Naive thymus-derived CD4-positive, alpha-beta T cell (primary cell): ENCODE measurements around the gene CCDC194. TPM values are rescaled to one million over a fixed set of nuclear protein-coding genes. Genes with fewer than 3 reads are reported as not detected.

ENCODE experiments used
- ATAC-seq: fragments of 150-1000 bp; cut with Tn5 transposase; 2 replicates; pipeline ENCODE4 v1.10.0; 2021; ENCODE audit warnings: mild to moderate bottlenecking, moderate library complexity
- CTCF ChIA-PET: fragments of 350-600 bp; sonication (Branson Sonifier 250); formaldehyde crosslinking; loops from one replicate; lab custom pipeline; 2021; ENCODE audit warnings: antibody characterized with exemption; lab: Charles Lee
- POLR2A ChIA-PET: fragments of 350-600 bp; sonication (Branson Sonifier 250); formaldehyde crosslinking; loops from one replicate; lab custom pipeline; 2021; ENCODE audit warnings: antibody characterized with exemption, inconsistent platforms; lab: Charles Lee
- DNase-seq, 9 donors: peaks; one replicate each; pipeline versions ENCODE4 v3.0.0 to v3.0.0-alpha.2; 2020 to 2022; ENCODE audit warnings: mixed read lengths in 1 of 9
- H3K27ac ChIP-seq: one replicate; pipeline ENCODE4 v1.7.0; 2013; ENCODE audit warnings: mild to moderate bottlenecking, low read depth, low read length, moderate library complexity
- H3K27me3 ChIP-seq, 2 donors: one replicate each; pipeline ENCODE4 v1.7.0; 2013; ENCODE audit warnings: low read length in 2 of 2, mild to moderate bottlenecking in 2 of 2, moderate library complexity in 2 of 2; ENCODE audit not compliant: control insufficient read depth in 2 of 2, insufficient read depth in 2 of 2
- H3K36me3 ChIP-seq, 3 experiments: 1 replicate in 2 of 3; 2 replicates in 1 of 3; pipeline ENCODE4 v1.7.0; 2013; ENCODE audit warnings: low read length in 3 of 3, mild to moderate bottlenecking in 3 of 3, moderate library complexity in 1 of 3; ENCODE audit not compliant: insufficient read depth in 3 of 3, control insufficient read depth in 2 of 3
- H3K4me1 ChIP-seq, 2 donors: one replicate each; pipeline ENCODE4 v1.7.0; 2013; ENCODE audit warnings: low read length in 2 of 2, mild to moderate bottlenecking in 2 of 2, moderate library complexity in 1 of 2; ENCODE audit not compliant: control insufficient read depth in 2 of 2, insufficient read depth in 2 of 2
- H3K4me3 ChIP-seq: 2 replicates; pipeline ENCODE4 v1.7.0; 2013; ENCODE audit warnings: mild to moderate bottlenecking, low read length
- H3K9me3 ChIP-seq, 3 experiments: 1 replicate in 2 of 3; 2 replicates in 1 of 3; pipeline ENCODE4 v1.7.0; 2013; ENCODE audit warnings: low read length in 3 of 3; ENCODE audit not compliant: control insufficient read depth in 2 of 3
- H3K27ac Mint-ChIP-seq, 9 donors: one replicate each; pipeline ENCODE4 v1.8.0; 2020 to 2022; ENCODE audit warnings: mixed read lengths in 9 of 9, mild to moderate bottlenecking in 8 of 9, moderate library complexity in 5 of 9, inconsistent platforms in 2 of 9
- H3K27me3 Mint-ChIP-seq, 5 donors: one replicate each; pipeline ENCODE4 v1.8.0; 2021 to 2022; ENCODE audit warnings: mixed read lengths in 5 of 5, mild to moderate bottlenecking in 1 of 5
- H3K36me3 Mint-ChIP-seq, 5 donors: one replicate each; pipeline ENCODE4 v1.8.0; 2020 to 2022; ENCODE audit warnings: mixed read lengths in 5 of 5, mild to moderate bottlenecking in 3 of 5, inconsistent platforms in 1 of 5
- H3K4me1 Mint-ChIP-seq, 7 donors: one replicate each; pipeline ENCODE4 v1.8.0; 2020 to 2022; ENCODE audit warnings: mixed read lengths in 7 of 7, mild to moderate bottlenecking in 3 of 7, inconsistent platforms in 1 of 7
- H3K4me3 Mint-ChIP-seq, 10 donors: one replicate each; pipeline ENCODE4 v1.8.0; 2020 to 2022; ENCODE audit warnings: mild to moderate bottlenecking in 10 of 10, mixed read lengths in 10 of 10, moderate library complexity in 6 of 10, inconsistent platforms in 2 of 10
- H3K9me3 Mint-ChIP-seq, 11 donors: one replicate each; pipeline ENCODE4 v1.8.0; 2020 to 2022; ENCODE audit warnings: mixed read lengths in 11 of 11, mild to moderate bottlenecking in 4 of 11, inconsistent platforms in 1 of 11, moderate library complexity in 1 of 11
- intact Hi-C, 2 donors: fragments of 100-400 bp; cut with micrococcal nuclease; formaldehyde crosslinking; loops; one replicate each; pipeline ENCODE4 v1.15.1; 2023
- polyA plus RNA-seq, 2 donors: library from polyadenylated mRNA; unstranded; fragments of 300-500 nt; fragmentation: Illumina TruSeq; gene quantifications; one replicate each; pipeline ENCODE4 v1.2.3, GENCODE V29; 2021
- total RNA-seq, 6 experiments: library from RNA in 5 of 6; stranded (reverse) in 5 of 6; gene quantifications; 1 replicate in 5 of 6; 2 replicates in 1 of 6; pipeline ENCODE4 v1.2.3 and lab custom pipeline; 2021 to 2026

The CCDC194 gene
- total and polyA plus RNA-seq, 7 experiments from 2014 or later = 0.47 to 4.8 (median 2.3) TPM; not detected in 2

GRCh38 chr19:17411801-17412200 lies 17.8 kb upstream of the CCDC194 start:
- DNase-seq (no peak), ATAC-seq (no peak)
- no peaks in the 10 kb centered on the region for H3K27me3 Mint-ChIP-seq
- H3K4me1 Mint-ChIP-seq = peaks cover 14 to 33% (median 24%) of the 10 kb centered on the region in 7 donors
- H3K36me3 ChIP-seq = peaks cover 0 to 35% (median 0%) of the 10 kb centered on the region in 3 experiments
- no peak overlapping the region for H3K27ac ChIP-seq
- H3K9me3 ChIP-seq = no peaks in the 10 kb centered on the region
- peaks cover 1 to 19% (median 6%) of the 10 kb centered on the region in 5 donors for H3K36me3 Mint-ChIP-seq
- H3K4me3 Mint-ChIP-seq = no peak overlapping the region
- H3K27ac Mint-ChIP-seq = peak overlapping the region in 1 of 9 donors; percentile 71
- H3K9me3 Mint-ChIP-seq = no peaks in the 10 kb centered on the region
- ChIA-PET POLR2A (interaction anchor here (1.0 kb wide), 1 partner anchor 8 kb away, joined by 6 read pairs; the partner anchor contains the start of gene MVB12A), CTCF (no interaction called here)
- no peaks in the 10 kb centered on the region for H3K27me3 ChIP-seq
- intact Hi-C loops = no loop called here
- no peaks in the 10 kb centered on the region for H3K4me1 ChIP-seq
- no peak overlapping the region for H3K4me3 ChIP-seq

GRCh38 chr19:17409990-17410389 lies 16.0 kb upstream of the CCDC194 start:
- ATAC-seq (no peak), DNase-seq (no peak)
- H3K9me3 ChIP-seq = no peaks in the 10 kb centered on the region
- no peak overlapping the region for H3K4me3 ChIP-seq
- CTCF ChIA-PET = interaction anchor here (0.6 to 0.8 kb wide), 2 partner anchors 11 to 143 kb away, joined by 3 to 4 read pairs; partner anchors contain the start of gene BABAM1
- H3K27me3 ChIP-seq = no peaks in the 10 kb centered on the region
- peaks cover 0 to 31% (median 0%) of the 10 kb centered on the region in 3 experiments for H3K36me3 ChIP-seq
- no peaks in the 10 kb centered on the region for H3K9me3 Mint-ChIP-seq
- H3K4me1 Mint-ChIP-seq = peaks cover 26 to 43% (median 28%) of the 10 kb centered on the region in 7 donors
- POLR2A ChIA-PET = no interaction called here
- H3K27ac ChIP-seq = no peak overlapping the region
- H3K36me3 Mint-ChIP-seq = peaks cover 0 to 19% (median 6%) of the 10 kb centered on the region in 5 donors
- intact Hi-C loops = loop anchor here (5.0 kb wide), 3 partner anchors 73 to 103 kb away; partner anchors contain the start of genes DDA1 (in 1 of the 2), GTPBP3 (in 1 of the 2), MRPL34 (in 1 of the 2) and PGLS (in 1 of the 2)
- no peaks in the 10 kb centered on the region for H3K27me3 Mint-ChIP-seq
- peak overlapping the region in 2 of 10 donors; percentile 1 to 35 for H3K4me3 Mint-ChIP-seq
- H3K27ac Mint-ChIP-seq = peak overlapping the region in 1 of 9 donors; percentile 13
- peaks cover 0 to 4% of the 10 kb centered on the region in 2 donors for H3K4me1 ChIP-seq

- H3K27ac ChIP-seq = peak overlapping the region; percentile 83
- H3K4me3 ChIP-seq = peak overlapping the region; percentile 81
- no peak for ATAC-seq
- H3K4me1 ChIP-seq = peaks cover 0 to 12% of the 10 kb centered on the region in 2 donors
- ChIA-PET POLR2A (interaction anchor here (1.1 to 4.7 kb wide), 3 partner anchors 12 to 116 kb away, joined by 3 to 33 read pairs (median 4); partner anchors contain the start of gene MVB12A), CTCF (interaction anchor here (0.6 to 1.9 kb wide), 6 partner anchors 11 to 591 kb away, joined by 3 to 7 read pairs (median 4); partner anchors contain the start of gene MVB12A)
- H3K27me3 Mint-ChIP-seq = no peaks in the 10 kb centered on the region
- no peaks in the 10 kb centered on the region for H3K9me3 Mint-ChIP-seq
- H3K36me3 ChIP-seq = peaks cover 0 to 14% (median 0%) of the 10 kb centered on the region in 3 experiments
- H3K9me3 ChIP-seq = no peaks in the 10 kb centered on the region
- peak overlapping the region; percentile 81 to 96 (median 88) for H3K27ac Mint-ChIP-seq
- H3K36me3 Mint-ChIP-seq = peaks cover 0 to 20% (median 0%) of the 10 kb centered on the region in 5 donors
- H3K4me3 Mint-ChIP-seq = peak overlapping the region; percentile 80 to 98 (median 95)
- peaks cover 20 to 47% (median 35%) of the 10 kb centered on the region in 7 donors for H3K4me1 Mint-ChIP-seq
- DNase-seq = no peak
- intact Hi-C loops = loop anchor here (5.0 kb wide), 3 partner anchors 70 to 105 kb away; partner anchors contain the start of genes DDA1 (in 1 of the 2), GTPBP3 (in 1 of the 2), MRPL34 (in 1 of the 2) and PGLS (in 1 of the 2)
- no peaks in the 10 kb centered on the region for H3K27me3 ChIP-seq
These were observed 12.8 kb upstream of the CCDC194 start for GRCh38 chr19:17406887-17407196.

DNA sequence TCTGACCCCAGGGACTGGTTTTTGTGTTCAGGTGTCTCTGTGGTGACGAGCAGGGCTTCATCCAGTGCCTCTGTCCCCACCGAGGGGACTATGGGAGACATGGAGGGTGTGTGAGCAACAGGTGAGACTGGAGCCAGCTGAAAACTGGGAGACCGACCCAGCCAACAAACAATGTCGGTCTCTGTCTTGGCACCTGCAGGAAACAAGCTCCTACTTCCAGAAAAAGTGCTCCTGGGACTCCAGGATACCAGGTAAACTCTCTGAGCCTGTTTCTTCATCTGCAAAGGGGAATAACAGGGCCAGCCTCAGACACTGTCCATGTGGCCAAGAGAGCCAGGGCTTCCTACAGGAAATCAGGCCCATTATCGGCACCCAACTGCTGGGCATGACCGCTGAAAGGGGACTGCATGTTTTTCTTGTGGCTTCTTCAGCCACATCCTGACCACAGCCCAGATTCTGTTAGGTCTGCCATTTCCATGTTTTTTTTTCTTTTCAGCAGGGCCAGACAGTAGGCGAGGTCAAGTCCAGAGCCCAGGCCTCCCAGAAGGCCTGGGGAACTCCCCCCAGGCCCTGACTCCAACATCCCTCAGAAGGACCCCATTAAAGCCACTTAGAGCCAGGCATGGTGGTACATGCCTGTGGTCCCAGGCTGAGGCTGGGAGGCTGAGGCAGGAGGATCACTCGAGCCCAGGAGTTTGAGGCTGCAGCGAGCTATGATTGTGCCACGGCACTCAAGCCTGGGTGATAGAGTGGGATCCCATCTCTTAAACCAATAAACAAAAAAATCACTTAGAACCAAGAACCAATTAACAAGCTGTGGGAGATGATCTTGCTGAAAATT lies 12.3 kb upstream of the CCDC194 start:
- Mint-ChIP-seq H3K9me3 (no peaks in the 10 kb centered on the region), H3K27ac (peak overlapping the region; percentile 81 to 98 (median 88)), H3K4me1 (peaks cover 20 to 47% (median 35%) of the 10 kb centered on the region in 7 donors), H3K4me3 (peak overlapping the region; percentile 80 to 98 (median 95)), H3K27me3 (peaks cover 0 to 2% (median 0%) of the 10 kb centered on the region in 5 donors), H3K36me3 (peaks cover 0 to 23% (median 0%) of the 10 kb centered on the region in 5 donors)
- Histone ChIP-seq H3K9me3 (no peaks in the 10 kb centered on the region), H3K36me3 (peaks cover 0 to 15% (median 0%) of the 10 kb centered on the region in 3 experiments), H3K27ac (peak overlapping the region; percentile 83), H3K27me3 (no peaks in the 10 kb centered on the region), H3K4me3 (peak overlapping the region; percentile 81), H3K4me1 (peaks cover 0 to 12% of the 10 kb centered on the region in 2 donors)
- ChIA-PET CTCF (interaction anchor here (0.6 to 1.9 kb wide), 7 partner anchors 11 to 592 kb away, joined by 3 to 7 read pairs (median 3); partner anchors contain the start of gene MVB12A), POLR2A (interaction anchor here (0.5 to 4.7 kb wide), 4 partner anchors 13 to 1514 kb away, joined by 3 to 33 read pairs (median 4); partner anchors contain the start of gene MVB12A)
- ATAC-seq (peak; percentile 14), DNase-seq (no peak)
- intact Hi-C loops = loop anchor here (5.0 kb wide), 3 partner anchors 69 to 106 kb away; partner anchors contain the start of genes DDA1 (in 1 of the 2), GTPBP3 (in 1 of the 2), MRPL34 (in 1 of the 2) and PGLS (in 1 of the 2)

DNA sequence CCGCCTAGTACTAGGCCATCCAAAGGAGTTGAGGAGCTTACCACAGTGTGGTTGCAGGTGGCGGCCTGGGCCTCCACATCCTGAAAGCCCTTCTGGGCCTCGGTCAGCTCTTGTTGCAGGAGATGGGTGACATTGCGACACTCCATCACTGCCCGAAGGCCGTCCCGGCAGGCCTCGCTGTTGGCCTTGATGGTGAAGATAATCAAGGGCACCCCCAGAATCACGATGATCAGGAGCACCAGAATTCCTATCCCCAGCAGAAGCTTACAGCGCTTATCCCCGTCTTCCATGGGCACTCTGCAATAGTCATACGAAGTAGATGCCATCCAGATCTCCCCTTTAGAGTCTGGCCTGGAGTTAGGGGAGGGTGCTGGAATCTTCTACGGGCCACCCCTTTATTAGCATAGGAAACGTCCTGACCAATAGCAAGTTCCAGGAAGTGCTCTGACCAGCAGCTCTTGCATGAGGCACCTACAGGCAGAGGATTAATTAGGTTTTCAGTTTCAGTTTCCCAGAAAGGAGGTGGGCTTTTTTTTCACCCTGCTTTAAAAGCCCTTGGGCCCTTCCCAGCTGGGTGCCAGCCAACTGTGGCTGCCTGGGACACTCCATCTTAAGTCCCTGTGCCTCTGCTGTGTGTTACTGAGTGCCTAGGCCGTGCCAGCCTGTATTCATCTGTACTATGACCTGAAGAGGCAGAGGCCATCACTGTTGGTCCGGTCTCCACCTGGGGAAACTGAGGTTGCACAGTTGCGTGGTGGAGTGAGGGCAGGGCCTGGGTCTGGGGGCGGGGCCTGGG lies 11.5 kb upstream of the CCDC194 start, which contains the start of gene BST2:
BST2 (minus strand) TSS at position 381 of the 796 bp plus-strand sequence; CDS start at position 326, 55 bp downstream.
- POLR2A ChIA-PET = interaction anchor here (0.5 to 4.7 kb wide), 7 partner anchors 10 to 1513 kb away, joined by 3 to 33 read pairs (median 3); partner anchors contain the start of gene MVB12A
- Mint-ChIP-seq H3K27ac (peak within 1 kb of the TSS; percentile 81 to 98 (median 88)), H3K4me1 (peaks cover 20 to 47% (median 35%) of the 10 kb centered on the region in 7 donors), H3K27me3 (peaks cover 0 to 2% (median 0%) of the 10 kb centered on the region in 5 donors), H3K36me3 (peaks cover 0 to 26% (median 0%) of the 10 kb centered on the region in 5 donors), H3K9me3 (no peaks in the 10 kb centered on the region), H3K4me3 (peak within 1 kb of the TSS; percentile 80 to 98 (median 95))
- peak within 1 kb of the TSS; percentile 83 for H3K27ac ChIP-seq
- DNase-seq = peak in 6 of 9 donors; percentile 20 to 69 (median 50)
- peak; percentile 90 for ATAC-seq
- H3K4me3 ChIP-seq = peak within 1 kb of the TSS; percentile 81
- no peaks in the 10 kb centered on the region for H3K27me3 ChIP-seq
- peaks cover 0 to 12% of the 10 kb centered on the region in 2 donors for H3K4me1 ChIP-seq
- CTCF ChIA-PET = interaction anchor here (0.6 to 1.9 kb wide), 3 partner anchors 14 to 442 kb away, joined by 3 to 7 read pairs (median 3); partner anchors contain the start of genes JAK3 and MVB12A
- H3K36me3 ChIP-seq = peaks cover 0 to 15% (median 0%) of the 10 kb centered on the region in 3 experiments
- intact Hi-C loops = loop anchor here (1.0 to 5.0 kb wide), 7 partner anchors 10 to 107 kb away; partner anchors contain the start of genes DDA1 (in 1 of the 2), GTPBP3 (in 1 of the 2), MRPL34 (in 1 of the 2) and MVB12A (in 1 of the 2)
- no peaks in the 10 kb centered on the region for H3K9me3 ChIP-seq
